HepG2 (cell line): Measurements from ENCODE around the gene PMS2.

Source experiments
- JUN ChIP-seq: sonication (generic); formaldehyde crosslinking; IDR thresholded peaks from 2 replicates; pipeline ENCODE4 v1.4.0; 2020; ENCODE audit warnings: mild to moderate bottlenecking, missing genetic modification reagents
- POLR2AphosphoS5 ChIP-seq: IDR thresholded peaks from 2 replicates; pipeline ENCODE4 v1.6.1; 2012; ENCODE audit warnings: low read depth, low read length
- RAD21 ChIP-seq: fragments of 450-650 bp; formaldehyde crosslinking; IDR thresholded peaks from 2 replicates; pipeline ENCODE4 v1.5.0; 2020; ENCODE audit warnings: mild to moderate bottlenecking
- RARG ChIP-seq: sonication (generic); formaldehyde crosslinking; IDR thresholded peaks from 2 replicates; pipeline ENCODE4 v1.4.0; 2020; ENCODE audit warnings: low read depth, mild to moderate bottlenecking, missing genetic modification reagents
- SRSF9 ChIP-seq: fragments of 200-400 bp; formaldehyde crosslinking; IDR thresholded peaks from 2 replicates; pipeline ENCODE4 v1.6.1; 2018; ENCODE audit warnings: borderline replicate concordance, mild to moderate bottlenecking, low read depth, low read length; ENCODE audit not compliant: insufficient read depth, poor library complexity, severe bottlenecking
- ZNF138 ChIP-seq: sonication (generic); formaldehyde crosslinking; IDR thresholded peaks from 2 replicates; pipeline ENCODE4 v1.5.0; 2020; ENCODE audit warnings: mild to moderate bottlenecking, low read depth, missing genetic modification reagents
- ZNF382 ChIP-seq: sonication (generic); formaldehyde crosslinking; IDR thresholded peaks from 2 replicates; pipeline ENCODE4 v1.5.0; 2020; ENCODE audit warnings: missing genetic modification reagents, mild to moderate bottlenecking, borderline replicate concordance
- TF ChIP-seq, protein P1 (sequence below): IDR thresholded peaks from 2 replicates; pipeline ENCODE4 v1.6.1; 2016
- TF ChIP-seq, protein P2 (sequence below): sonication (generic); formaldehyde crosslinking; IDR thresholded peaks from 2 replicates; pipeline ENCODE4 v1.5.0; 2020; ENCODE audit warnings: mild to moderate bottlenecking, missing genetic modification reagents, moderate library complexity
- TF ChIP-seq, protein P3 (sequence below): IDR thresholded peaks from 2 replicates; pipeline ENCODE4 v1.6.1; 2018; ENCODE audit warnings: missing genetic modification reagents

DNA sequence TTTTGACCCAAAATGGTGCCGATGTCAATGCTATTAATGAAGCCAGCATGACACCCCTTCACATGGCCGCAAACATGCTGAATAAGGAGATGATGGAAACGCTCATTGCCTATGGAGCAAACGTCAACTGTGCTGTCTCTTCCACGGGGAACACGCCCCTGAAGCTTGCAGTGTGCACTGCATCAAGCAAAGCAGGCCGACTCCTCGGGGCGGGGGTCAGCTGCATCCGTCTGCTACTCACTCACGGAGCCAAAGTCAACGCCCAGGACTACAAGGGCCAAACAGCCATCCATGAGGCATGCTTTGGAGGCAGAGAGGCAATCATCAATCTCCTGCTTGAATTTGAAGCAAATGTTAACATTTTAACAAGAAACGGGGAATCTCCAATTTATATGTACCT, 26.8 kb upstream of the PMS2 start:
- TF ChIP-seq ZNF382 (CRISPR knock-in tag) (no peak), SRSF9 (no peak), ZNF138 (CRISPR knock-in tag) (no peak), JUN (CRISPR knock-in tag) (no peak), POLR2AphosphoS5 (no peak), RAD21 (CRISPR knock-in tag) (no peak), RARG (no peak)
- TF ChIP-seq, protein P1, sequence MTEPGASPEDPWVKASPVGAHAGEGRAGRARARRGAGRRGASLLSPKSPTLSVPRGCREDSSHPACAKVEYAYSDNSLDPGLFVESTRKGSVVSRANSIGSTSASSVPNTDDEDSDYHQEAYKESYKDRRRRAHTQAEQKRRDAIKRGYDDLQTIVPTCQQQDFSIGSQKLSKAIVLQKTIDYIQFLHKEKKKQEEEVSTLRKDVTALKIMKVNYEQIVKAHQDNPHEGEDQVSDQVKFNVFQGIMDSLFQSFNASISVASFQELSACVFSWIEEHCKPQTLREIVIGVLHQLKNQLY: no peak
- TF ChIP-seq, protein P2, sequence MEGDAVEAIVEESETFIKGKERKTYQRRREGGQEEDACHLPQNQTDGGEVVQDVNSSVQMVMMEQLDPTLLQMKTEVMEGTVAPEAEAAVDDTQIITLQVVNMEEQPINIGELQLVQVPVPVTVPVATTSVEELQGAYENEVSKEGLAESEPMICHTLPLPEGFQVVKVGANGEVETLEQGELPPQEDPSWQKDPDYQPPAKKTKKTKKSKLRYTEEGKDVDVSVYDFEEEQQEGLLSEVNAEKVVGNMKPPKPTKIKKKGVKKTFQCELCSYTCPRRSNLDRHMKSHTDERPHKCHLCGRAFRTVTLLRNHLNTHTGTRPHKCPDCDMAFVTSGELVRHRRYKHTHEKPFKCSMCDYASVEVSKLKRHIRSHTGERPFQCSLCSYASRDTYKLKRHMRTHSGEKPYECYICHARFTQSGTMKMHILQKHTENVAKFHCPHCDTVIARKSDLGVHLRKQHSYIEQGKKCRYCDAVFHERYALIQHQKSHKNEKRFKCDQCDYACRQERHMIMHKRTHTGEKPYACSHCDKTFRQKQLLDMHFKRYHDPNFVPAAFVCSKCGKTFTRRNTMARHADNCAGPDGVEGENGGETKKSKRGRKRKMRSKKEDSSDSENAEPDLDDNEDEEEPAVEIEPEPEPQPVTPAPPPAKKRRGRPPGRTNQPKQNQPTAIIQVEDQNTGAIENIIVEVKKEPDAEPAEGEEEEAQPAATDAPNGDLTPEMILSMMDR (CRISPR knock-in tag): no peak
- TF ChIP-seq, protein P3, sequence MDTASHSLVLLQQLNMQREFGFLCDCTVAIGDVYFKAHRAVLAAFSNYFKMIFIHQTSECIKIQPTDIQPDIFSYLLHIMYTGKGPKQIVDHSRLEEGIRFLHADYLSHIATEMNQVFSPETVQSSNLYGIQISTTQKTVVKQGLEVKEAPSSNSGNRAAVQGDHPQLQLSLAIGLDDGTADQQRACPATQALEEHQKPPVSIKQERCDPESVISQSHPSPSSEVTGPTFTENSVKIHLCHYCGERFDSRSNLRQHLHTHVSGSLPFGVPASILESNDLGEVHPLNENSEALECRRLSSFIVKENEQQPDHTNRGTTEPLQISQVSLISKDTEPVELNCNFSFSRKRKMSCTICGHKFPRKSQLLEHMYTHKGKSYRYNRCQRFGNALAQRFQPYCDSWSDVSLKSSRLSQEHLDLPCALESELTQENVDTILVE (CRISPR knock-in tag): no peak
